ENCODE measurements around the gene RSU1.

RSU1 gene

GRCh38 chr10:16586358-16587138, 230.7 kb downstream of the RSU1 start:
- no peak overlapping the region for H2BK12ac ChIP-seq (ENCODE audit: low read length in 2 of 2)
- H2BK15ac ChIP-seq (ENCODE audit: low read depth, poor library complexity, severe bottlenecking), result no peak overlapping the region
- H3K14ac ChIP-seq (ENCODE audit: low read length in 2 of 2), result no peak overlapping the region
- no peak for DNase-seq
- H2AFZ ChIP-seq (ENCODE audit: low read depth, low read length), result no peak overlapping the region
- WGBS, result 95% methylated on average over 6 of the region's 7 CpGs
- no peaks in the 10 kb centered on the region for H3K4me1 ChIP-seq (ENCODE audit: control insufficient read depth, insufficient read depth, low read depth, low read length)
- H3K18ac ChIP-seq (ENCODE audit: low read depth in 1 of 2, low read length in 2 of 2), result no peak overlapping the region
- no peak overlapping the region for H3K27ac ChIP-seq (ENCODE audit: low read length, poor library complexity, severe bottlenecking)
- no peak overlapping the region for H2AK5ac ChIP-seq (ENCODE audit: low read length, severe bottlenecking)
- H4K91ac ChIP-seq (ENCODE audit: low read length), result no peak overlapping the region
- no peak overlapping the region for H3K4ac ChIP-seq (ENCODE audit: low read depth in 1 of 2, low read length in 2 of 2)
- H4K8ac ChIP-seq (ENCODE audit: low read length), result no peak overlapping the region
- no peak overlapping the region for H3K4me2 ChIP-seq (ENCODE audit: low read length, poor library complexity, severe bottlenecking)
- H3K79me1 ChIP-seq (replicated peaks; ENCODE audit: low read length, poor library complexity, severe bottlenecking), result no peaks in the 10 kb centered on the region
- H2BK5ac ChIP-seq (ENCODE audit: low read depth, low read length, poor library complexity, severe bottlenecking), result no peak overlapping the region
- peaks cover 0 to 5% of the 10 kb centered on the region in 2 experiments for H3K36me3 ChIP-seq (ENCODE audit: control insufficient read depth in 1 of 2, insufficient read depth in 2 of 2, low read depth in 1 of 2, low read length in 2 of 2)
- no peak overlapping the region for H3K9ac ChIP-seq (ENCODE audit: low read length)
- no peak overlapping the region for H2BK120ac ChIP-seq (ENCODE audit: low read depth, low read length)
- H3K9me3 ChIP-seq (ENCODE audit: control insufficient read depth, low read length), result no peaks in the 10 kb centered on the region
- H3K4me3 ChIP-seq (ENCODE audit: insufficient read depth in 1 of 2, low read depth in 1 of 2, low read length in 2 of 2), result no peak overlapping the region
- H3K23ac ChIP-seq (ENCODE audit: low read length in 2 of 2), result no peak overlapping the region
- H3K27me3 ChIP-seq (ENCODE audit: control insufficient read depth in 1 of 2, insufficient read depth in 1 of 2, low read length in 2 of 2), result no peaks in the 10 kb centered on the region

- no peak overlapping the region for H3K9ac ChIP-seq (ENCODE audit: low read length)
- no peak overlapping the region for H3K4ac ChIP-seq (ENCODE audit: low read depth in 1 of 2, low read length in 2 of 2)
- H2BK5ac ChIP-seq (ENCODE audit: low read depth, low read length, poor library complexity, severe bottlenecking), result no peak overlapping the region
- no peak overlapping the region for H4K8ac ChIP-seq (ENCODE audit: low read length)
- H3K27ac ChIP-seq (ENCODE audit: low read length, poor library complexity, severe bottlenecking), result no peak overlapping the region
- H3K4me3 ChIP-seq (ENCODE audit: insufficient read depth in 1 of 2, low read depth in 1 of 2, low read length in 2 of 2), result no peak overlapping the region
- H3K9me3 ChIP-seq (ENCODE audit: control insufficient read depth, low read length), result no peaks in the 10 kb centered on the region
- H2BK12ac ChIP-seq (ENCODE audit: low read length in 2 of 2), result no peak overlapping the region
- H3K14ac ChIP-seq (ENCODE audit: low read length in 2 of 2), result no peak overlapping the region
- H3K27me3 ChIP-seq (ENCODE audit: control insufficient read depth in 1 of 2, insufficient read depth in 1 of 2, low read length in 2 of 2), result no peaks in the 10 kb centered on the region
- no peak overlapping the region for H4K91ac ChIP-seq (ENCODE audit: low read length)
- no peak overlapping the region for H3K23ac ChIP-seq (ENCODE audit: low read length in 2 of 2)
- no peak overlapping the region for H3K4me2 ChIP-seq (ENCODE audit: low read length, poor library complexity, severe bottlenecking)
- H2AFZ ChIP-seq (ENCODE audit: low read depth, low read length), result no peak overlapping the region
- H2AK5ac ChIP-seq (ENCODE audit: low read length, severe bottlenecking), result no peak overlapping the region
- no peak overlapping the region for H2BK120ac ChIP-seq (ENCODE audit: low read depth, low read length)
- H2BK15ac ChIP-seq (ENCODE audit: low read depth, poor library complexity, severe bottlenecking), result no peak overlapping the region
- no peaks in the 10 kb centered on the region for H3K79me1 ChIP-seq (replicated peaks; ENCODE audit: low read length, poor library complexity, severe bottlenecking)
- WGBS, result 79% methylated on average over 6 of the region's 6 CpGs
- no peak overlapping the region for H3K18ac ChIP-seq (ENCODE audit: low read depth in 1 of 2, low read length in 2 of 2)
- peak; percentile 14 for DNase-seq
- no peaks in the 10 kb centered on the region for H3K4me1 ChIP-seq (ENCODE audit: control insufficient read depth, insufficient read depth, low read depth, low read length)
- H3K36me3 ChIP-seq (ENCODE audit: control insufficient read depth in 1 of 2, insufficient read depth in 2 of 2, low read depth in 1 of 2, low read length in 2 of 2), result no peaks in the 10 kb centered on the region
Measured at GRCh38 chr10:16585103-16585502, 232.1 kb downstream of the RSU1 start.

- no peaks in the 10 kb centered on the region for H3K27me3 ChIP-seq (ENCODE audit: control insufficient read depth in 1 of 2, insufficient read depth in 1 of 2, low read length in 2 of 2)
- H4K91ac ChIP-seq (ENCODE audit: low read length), result no peak overlapping the region
- H3K23ac ChIP-seq (ENCODE audit: low read length in 2 of 2), result no peak overlapping the region
- H3K36me3 ChIP-seq (ENCODE audit: control insufficient read depth in 1 of 2, insufficient read depth in 2 of 2, low read depth in 1 of 2, low read length in 2 of 2), result no peaks in the 10 kb centered on the region
- no peak overlapping the region for H2BK5ac ChIP-seq (ENCODE audit: low read depth, low read length, poor library complexity, severe bottlenecking)
- H3K4me3 ChIP-seq (ENCODE audit: insufficient read depth in 1 of 2, low read depth in 1 of 2, low read length in 2 of 2), result no peak overlapping the region
- no peak overlapping the region for H2AFZ ChIP-seq (ENCODE audit: low read depth, low read length)
- H3K79me1 ChIP-seq (replicated peaks; ENCODE audit: low read length, poor library complexity, severe bottlenecking), result no peaks in the 10 kb centered on the region
- H3K14ac ChIP-seq (ENCODE audit: low read length in 2 of 2), result no peak overlapping the region
- H3K4ac ChIP-seq (ENCODE audit: low read depth in 1 of 2, low read length in 2 of 2), result no peak overlapping the region
- DNase-seq, result no peak
- H3K27ac ChIP-seq (ENCODE audit: low read length, poor library complexity, severe bottlenecking), result no peak overlapping the region
- H3K9me3 ChIP-seq (ENCODE audit: control insufficient read depth, low read length), result no peaks in the 10 kb centered on the region
- H3K18ac ChIP-seq (ENCODE audit: low read depth in 1 of 2, low read length in 2 of 2), result no peak overlapping the region
- H2BK15ac ChIP-seq (ENCODE audit: low read depth, poor library complexity, severe bottlenecking), result no peak overlapping the region
- no peak overlapping the region for H3K4me2 ChIP-seq (ENCODE audit: low read length, poor library complexity, severe bottlenecking)
- 73% methylated on average over 10 of the region's 10 CpGs for WGBS
- no peak overlapping the region for H3K9ac ChIP-seq (ENCODE audit: low read length)
- H2BK12ac ChIP-seq (ENCODE audit: low read length in 2 of 2), result no peak overlapping the region
- H2AK5ac ChIP-seq (ENCODE audit: low read length, severe bottlenecking), result no peak overlapping the region
- no peaks in the 10 kb centered on the region for H3K4me1 ChIP-seq (ENCODE audit: control insufficient read depth, insufficient read depth, low read depth, low read length)
- no peak overlapping the region for H2BK120ac ChIP-seq (ENCODE audit: low read depth, low read length)
- H4K8ac ChIP-seq (ENCODE audit: low read length), result no peak overlapping the region
Measured at GRCh38 chr10:16583382-16583781, 233.8 kb downstream of the RSU1 start.

DNA sequence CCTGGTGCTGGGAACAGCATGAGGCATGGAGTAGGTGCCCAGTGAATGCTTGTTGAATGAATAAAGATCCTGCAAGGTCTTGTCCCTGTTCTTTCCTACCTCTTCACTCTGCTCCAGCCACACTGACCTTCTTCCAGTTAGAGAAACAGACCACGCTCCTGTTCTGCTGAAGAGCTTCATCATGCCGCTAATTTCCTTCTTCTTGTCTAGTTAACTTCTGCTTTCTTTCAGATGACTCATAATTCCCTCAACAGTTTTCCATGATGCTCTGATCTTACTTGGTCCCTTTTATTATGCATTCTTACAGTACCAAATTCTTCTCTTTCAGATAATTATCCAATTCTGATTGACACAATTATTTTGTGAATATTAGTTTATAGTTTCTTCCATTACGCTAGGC, 236.0 kb downstream of the RSU1 start:
- Histone ChIP-seq H3K18ac (ENCODE audit: low read depth in 1 of 2, low read length in 2 of 2) (no peak overlapping the region), H2BK5ac (ENCODE audit: low read depth, low read length, poor library complexity, severe bottlenecking) (no peak overlapping the region), H3K9me3 (ENCODE audit: control insufficient read depth, low read length) (no peaks in the 10 kb centered on the region), H3K9ac (ENCODE audit: low read length) (no peak overlapping the region), H3K27me3 (ENCODE audit: control insufficient read depth in 1 of 2, insufficient read depth in 1 of 2, low read length in 2 of 2) (peaks cover 0 to 4% of the 10 kb centered on the region in 2 experiments), H3K27ac (ENCODE audit: low read length, poor library complexity, severe bottlenecking) (no peak overlapping the region), H3K36me3 (ENCODE audit: control insufficient read depth in 1 of 2, insufficient read depth in 2 of 2, low read depth in 1 of 2, low read length in 2 of 2) (no peaks in the 10 kb centered on the region), H3K4me3 (ENCODE audit: insufficient read depth in 1 of 2, low read depth in 1 of 2, low read length in 2 of 2) (no peak overlapping the region), H2AK5ac (ENCODE audit: low read length, severe bottlenecking) (no peak overlapping the region), H3K23ac (ENCODE audit: low read length in 2 of 2) (no peak overlapping the region), H4K91ac (ENCODE audit: low read length) (no peak overlapping the region), H2BK12ac (ENCODE audit: low read length in 2 of 2) (no peak overlapping the region), H2AFZ (ENCODE audit: low read depth, low read length) (no peak overlapping the region), H3K14ac (ENCODE audit: low read length in 2 of 2) (no peak overlapping the region), H2BK15ac (ENCODE audit: low read depth, poor library complexity, severe bottlenecking) (no peak overlapping the region), H2BK120ac (ENCODE audit: low read depth, low read length) (no peak overlapping the region), H3K4me1 (ENCODE audit: control insufficient read depth, insufficient read depth, low read depth, low read length) (no peaks in the 10 kb centered on the region), H3K4me2 (ENCODE audit: low read length, poor library complexity, severe bottlenecking) (no peak overlapping the region), H3K4ac (ENCODE audit: low read depth in 1 of 2, low read length in 2 of 2) (no peak overlapping the region), H3K79me1 (replicated peaks; ENCODE audit: low read length, poor library complexity, severe bottlenecking) (no peaks in the 10 kb centered on the region), H4K8ac (ENCODE audit: low read length) (no peak overlapping the region)
- no peak for DNase-seq
- 87% methylated on average over 2 of the region's 3 CpGs for WGBS
